Peyer's patch (tissue), 4 donors: Measurements from ENCODE around the gene PCDHB3. TPM values are rescaled to one million over a fixed set of nuclear protein-coding genes. Genes with fewer than 3 reads are reported as not detected.

Experiments used
- total RNA-seq, 4 donors: library from RNA; depleted of rRNA; stranded (reverse); fragments of >200 nt; gene quantifications; one replicate each; pipeline ENCODE4 v1.1.0, GENCODE V29; 2016

The PCDHB3 gene
- total RNA-seq, 4 donors from 2014 or later, result 0.70 to 4.1 (median 1.1) TPM; not detected in 1

Other genes with a start within 250 kb of the PCDHB3 start
- 1 to 10 TPM in 1 of 4 donors, under 1 TPM in 3; 0.38 to 5.8 (median 0.46) TPM for gene PCDHA10, start 244.6 kb upstream of the PCDHB3 start, total RNA-seq
- gene PCDHA11, start 231.5 kb upstream of the PCDHB3 start, total RNA-seq, result 1 to 10 TPM in 1 of 4 donors, under 1 TPM in 3; 0.27 to 5.8 (median 0.40) TPM
- 1 to 10 TPM in 1 of 4 donors, under 1 TPM in 2, not detected in 1; 0.27 to 1.1 (median 0.83) TPM for gene PCDHA12, start 225.2 kb upstream of the PCDHB3 start, total RNA-seq
- gene PCDHA13, start 218.3 kb upstream of the PCDHB3 start, total RNA-seq, result 1 to 10 TPM in 1 of 4 donors, under 1 TPM in 1, not detected in 2; 0.27 to 3.3 TPM
- 1 to 10 TPM in 1 of 4 donors, under 1 TPM in 1, not detected in 2; 0.54 to 2.5 TPM for gene PCDHAC1, start 174.2 kb upstream of the PCDHB3 start, total RNA-seq
- 1 to 10 TPM in 1 of 4 donors, under 1 TPM in 3; 0.18 to 1.7 (median 0.43) TPM for gene PCDHAC2, start 134.0 kb upstream of the PCDHB3 start, total RNA-seq
- not detected for gene PCDHB1, start 49.1 kb upstream of the PCDHB3 start, total RNA-seq
- 1 to 10 TPM in 1 of 4 donors, under 1 TPM in 3; 0.35 to 1.3 (median 0.65) TPM for gene PCDHB2, start 5.9 kb upstream of the PCDHB3 start, total RNA-seq
- gene PCDHB4, start 21.3 kb downstream of the PCDHB3 start, total RNA-seq, result 1 to 10 TPM in 2 of 4 donors, under 1 TPM in 1, not detected in 1; 0.80 to 6.6 (median 1.2) TPM
- gene PCDHB5, start 34.7 kb downstream of the PCDHB3 start, total RNA-seq, result under 1 TPM in 1 of 4 donors, not detected in 3; 0.18 TPM
- gene PCDHB6, start 49.6 kb downstream of the PCDHB3 start, total RNA-seq, result under 1 TPM in 1 of 4 donors, not detected in 3; 0.54 TPM
- gene PCDHB7, start 72.2 kb downstream of the PCDHB3 start, total RNA-seq, result under 1 TPM in 2 of 4 donors, not detected in 2; 0.53 to 0.54 TPM
- not detected for gene PCDHB8, start 77.3 kb downstream of the PCDHB3 start, total RNA-seq
- gene PCDHB16, start 81.9 kb downstream of the PCDHB3 start, total RNA-seq, result 1 to 10 TPM in 1 of 4 donors, under 1 TPM in 2, not detected in 1; 0.35 to 5.8 (median 0.40) TPM
- gene PCDHB9, start 86.7 kb downstream of the PCDHB3 start, total RNA-seq, result 1 to 10 TPM in 1 of 4 donors, under 1 TPM in 3; 0.18 to 1.7 (median 0.39) TPM
- under 1 TPM in 3 of 4 donors, not detected in 1; 0.54 to 0.83 (median 0.76) TPM for gene PCDHB10, start 91.9 kb downstream of the PCDHB3 start, total RNA-seq
- gene PCDHB11, start 99.2 kb downstream of the PCDHB3 start, total RNA-seq, result 1 to 10 TPM in 1 of 4 donors, under 1 TPM in 1, not detected in 2; 0.27 to 2.8 TPM
- gene PCDHB12, start 108.2 kb downstream of the PCDHB3 start, total RNA-seq, result 1 to 10 TPM in 1 of 4 donors, under 1 TPM in 3; 0.35 to 4.1 (median 0.88) TPM
- under 1 TPM; 0.13 to 0.83 (median 0.32) TPM for gene PCDHB13, start 113.4 kb downstream of the PCDHB3 start, total RNA-seq
- 1 to 10 TPM in 1 of 4 donors, under 1 TPM in 2, not detected in 1; 0.19 to 1.1 (median 0.54) TPM for gene PCDHB14, start 122.9 kb downstream of the PCDHB3 start, total RNA-seq
- gene PCDHB15, start 144.9 kb downstream of the PCDHB3 start, total RNA-seq, result under 1 TPM in 2 of 4 donors, not detected in 2; 0.27 to 0.35 TPM
- gene SLC25A2, start 203.6 kb downstream of the PCDHB3 start, total RNA-seq, result 1 to 10 TPM; 1.1 to 4.1 (median 2.9) TPM
- 10 to 100 TPM; 42.2 to 80.0 (median 47.5) TPM for gene TAF7, start 220.3 kb downstream of the PCDHB3 start, total RNA-seq
- 1 to 10 TPM in 1 of 4 donors, not detected in 3; 1.7 TPM for gene PCDHGA1, start 230.0 kb downstream of the PCDHB3 start, total RNA-seq
- gene PCDHGA2, start 238.3 kb downstream of the PCDHB3 start, total RNA-seq, result 1 to 10 TPM in 2 of 4 donors, under 1 TPM in 1, not detected in 1; 0.57 to 1.7 (median 1.1) TPM
- 1 to 10 TPM in 1 of 4 donors, under 1 TPM in 2, not detected in 1; 0.40 to 1.7 (median 0.76) TPM for gene PCDHGA3, start 243.4 kb downstream of the PCDHB3 start, total RNA-seq
- gene PCDHGB1, start 249.6 kb downstream of the PCDHB3 start, total RNA-seq, result under 1 TPM in 3 of 4 donors, not detected in 1; 0.27 to 0.53 (median 0.47) TPM